Neuronal stem cell (in vitro differentiated cells): Measurements from ENCODE around the gene KRTAP29-1.

Experiments used
- DNase-seq: peaks from one replicate; pipeline ENCODE4 v3.0.0-alpha.2; 2013; ENCODE audit warnings: low spot score
- H2AFZ ChIP-seq: one replicate; pipeline ENCODE4 v1.6.1; 2013; ENCODE audit warnings: mild to moderate bottlenecking, low read length, inconsistent platforms
- H2AK5ac ChIP-seq: 2 replicates; pipeline ENCODE4 v1.6.1; 2013; ENCODE audit warnings: low read depth, mild to moderate bottlenecking, inconsistent platforms, low read length, moderate library complexity, mixed read lengths
- H2BK120ac ChIP-seq: 2 replicates; pipeline ENCODE4 v1.6.1; 2013; ENCODE audit warnings: low read depth, mild to moderate bottlenecking, inconsistent platforms, low read length, moderate library complexity, mixed read lengths
- H2BK12ac ChIP-seq: one replicate; pipeline ENCODE4 v1.6.1; 2013; ENCODE audit warnings: low read length, inconsistent platforms
- H2BK15ac ChIP-seq: 2 replicates; pipeline ENCODE4 v1.6.1; 2013; ENCODE audit warnings: mild to moderate bottlenecking, low read length, inconsistent platforms, mixed read lengths
- H2BK5ac ChIP-seq: one replicate; pipeline ENCODE4 v1.6.1; 2013; ENCODE audit warnings: inconsistent platforms, mild to moderate bottlenecking, low read length, moderate library complexity
- H3K14ac ChIP-seq: one replicate; pipeline ENCODE4 v1.6.1; 2013; ENCODE audit warnings: low read length, inconsistent platforms
- H3K18ac ChIP-seq: 2 replicates; pipeline ENCODE4 v1.6.1; 2013; ENCODE audit warnings: low read length, inconsistent platforms
- H3K23ac ChIP-seq: 2 replicates; pipeline ENCODE4 v1.6.1; 2013; ENCODE audit warnings: low read depth, mild to moderate bottlenecking, mixed read lengths, low read length, inconsistent platforms; ENCODE audit not compliant: poor library complexity
- H3K27ac ChIP-seq: replicated peaks from 3 replicates; pipeline ENCODE4 v1.5.1; 2013; ENCODE audit warnings: low read length, inconsistent platforms
- H3K27me3 ChIP-seq, 3 experiments: 2 replicates each; pipeline ENCODE4 v1.6.1; 2013; ENCODE audit warnings: low read length in 3 of 3, mild to moderate bottlenecking in 2 of 3, inconsistent platforms in 1 of 3, low read depth in 1 of 3, mixed read lengths in 1 of 3, moderate library complexity in 1 of 3; ENCODE audit not compliant: control insufficient read depth in 3 of 3, insufficient read depth in 3 of 3
- H3K36me3 ChIP-seq, 2 donors: replicated peaks in 1 of 2; 2 replicates each; pipeline ENCODE4 v1.6.1; 2013; ENCODE audit warnings: low read length in 2 of 2; ENCODE audit not compliant: control insufficient read depth in 2 of 2, insufficient read depth in 2 of 2
- H3K4ac ChIP-seq: 2 replicates; pipeline ENCODE4 v1.6.1; 2013; ENCODE audit warnings: inconsistent platforms, mild to moderate bottlenecking, low read length, moderate library complexity
- H3K4me1 ChIP-seq, 2 donors: 1 replicate in 1 of 2; 2 replicates in 1 of 2; pipeline ENCODE4 v1.6.1; 2013; ENCODE audit warnings: low read length in 2 of 2, low read depth in 1 of 2; ENCODE audit not compliant: control insufficient read depth in 2 of 2, insufficient read depth in 1 of 2
- H3K4me2 ChIP-seq: one replicate; pipeline ENCODE4 v1.6.1; 2013; ENCODE audit warnings: mild to moderate bottlenecking, low read length, inconsistent platforms; ENCODE audit not compliant: insufficient read depth, poor library complexity, severe bottlenecking
- H3K4me3 ChIP-seq, 2 donors: 2 replicates each; pipeline ENCODE4 v1.5.1; 2013; ENCODE audit warnings: low read length in 2 of 2, mild to moderate bottlenecking in 2 of 2, inconsistent platforms in 1 of 2, moderate library complexity in 1 of 2
- H3K79me1 ChIP-seq: one replicate; pipeline ENCODE4 v1.6.1; 2013; ENCODE audit warnings: low read depth, mild to moderate bottlenecking, inconsistent platforms, low read length, moderate library complexity
- H3K9ac ChIP-seq: one replicate; pipeline ENCODE4 v1.6.1; 2013; ENCODE audit warnings: mild to moderate bottlenecking, low read depth, low read length, inconsistent platforms; ENCODE audit not compliant: poor library complexity
- H3K9me3 ChIP-seq, 2 donors: replicated peaks in 1 of 2; 2 replicates each; pipeline versions ENCODE3 to v1.6.1; 2013; ENCODE audit warnings: low read length in 2 of 2, mild to moderate bottlenecking in 2 of 2, inconsistent platforms in 1 of 2, low read depth in 1 of 2, mixed read lengths in 1 of 2, moderate library complexity in 1 of 2; ENCODE audit not compliant: control insufficient read depth in 2 of 2, insufficient read depth in 1 of 2
- H4K8ac ChIP-seq: one replicate; pipeline ENCODE4 v1.6.1; 2013; ENCODE audit warnings: low read depth, mild to moderate bottlenecking, inconsistent platforms, low read length, moderate library complexity
- H4K91ac ChIP-seq: one replicate; pipeline ENCODE4 v1.6.1; 2013; ENCODE audit warnings: low read length, low read depth, mild to moderate bottlenecking, inconsistent platforms; ENCODE audit not compliant: poor library complexity
- WGBS, 2 donors: extraction: QIAGEN DNeasy Blood & Tissue Kit; methylation state at CpG; one replicate each; pipeline ENCODE4 v1.1.7; 2013; ENCODE audit warnings: missing lambda C conversion rate in 2 of 2, mixed read lengths in 1 of 2; ENCODE audit not compliant: insufficient read length in 2 of 2, insufficient replicate concordance in 1 of 2; ENCODE audit errors: extremely low coverage in 2 of 2; 5-methylcytosine and 5-hydroxymethylcytosine counted together

KRTAP29-1 gene

DNA sequence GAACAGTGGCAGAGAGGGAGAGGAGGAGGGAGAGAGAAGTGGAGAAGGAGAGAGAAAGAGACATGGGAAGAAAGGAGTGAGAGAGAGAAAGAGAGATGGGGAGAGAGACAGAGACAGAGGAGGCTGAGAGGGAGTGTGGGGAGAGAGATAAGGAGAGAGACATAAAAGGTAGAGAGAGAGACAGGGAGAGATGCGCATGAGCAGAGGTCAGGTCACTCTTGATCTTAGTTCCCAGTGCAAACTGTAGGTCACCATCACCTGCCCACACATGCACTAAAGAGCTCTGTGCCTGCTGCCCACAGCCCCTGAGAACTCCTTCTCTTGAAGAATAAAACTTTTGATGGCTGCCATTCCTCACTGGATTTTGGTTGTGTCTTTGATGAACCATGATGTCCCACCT, 33.1 kb upstream of the KRTAP29-1 start:
- H3K79me1 ChIP-seq: no peaks in the 10 kb centered on the region
- H4K8ac ChIP-seq: no peak overlapping the region
- H3K4me1 ChIP-seq: no peaks in the 10 kb centered on the region
- H3K9me3 ChIP-seq: no peaks in the 10 kb centered on the region
- peak overlapping the region; percentile 60 for H3K18ac ChIP-seq
- DNase-seq: no peak
- H2AFZ ChIP-seq: no peak overlapping the region
- no peaks in the 10 kb centered on the region for H3K27me3 ChIP-seq
- no peak overlapping the region for H3K27ac ChIP-seq
- no peak overlapping the region for H3K9ac ChIP-seq
- H3K36me3 ChIP-seq: no peaks in the 10 kb centered on the region
- no peak overlapping the region for H4K91ac ChIP-seq
- no peak overlapping the region for H3K4me3 ChIP-seq
- no peak overlapping the region for H2BK15ac ChIP-seq
- WGBS, 2 donors: no CpG with 5 or more reads among the region's 1 CpG
- no peak overlapping the region for H3K14ac ChIP-seq
- no peak overlapping the region for H2BK120ac ChIP-seq
- H2BK12ac ChIP-seq: no peak overlapping the region
- H3K4ac ChIP-seq: no peak overlapping the region
- H3K4me2 ChIP-seq: no peak overlapping the region
- no peak overlapping the region for H3K23ac ChIP-seq
- H2BK5ac ChIP-seq: no peak overlapping the region
- no peak overlapping the region for H2AK5ac ChIP-seq

DNA sequence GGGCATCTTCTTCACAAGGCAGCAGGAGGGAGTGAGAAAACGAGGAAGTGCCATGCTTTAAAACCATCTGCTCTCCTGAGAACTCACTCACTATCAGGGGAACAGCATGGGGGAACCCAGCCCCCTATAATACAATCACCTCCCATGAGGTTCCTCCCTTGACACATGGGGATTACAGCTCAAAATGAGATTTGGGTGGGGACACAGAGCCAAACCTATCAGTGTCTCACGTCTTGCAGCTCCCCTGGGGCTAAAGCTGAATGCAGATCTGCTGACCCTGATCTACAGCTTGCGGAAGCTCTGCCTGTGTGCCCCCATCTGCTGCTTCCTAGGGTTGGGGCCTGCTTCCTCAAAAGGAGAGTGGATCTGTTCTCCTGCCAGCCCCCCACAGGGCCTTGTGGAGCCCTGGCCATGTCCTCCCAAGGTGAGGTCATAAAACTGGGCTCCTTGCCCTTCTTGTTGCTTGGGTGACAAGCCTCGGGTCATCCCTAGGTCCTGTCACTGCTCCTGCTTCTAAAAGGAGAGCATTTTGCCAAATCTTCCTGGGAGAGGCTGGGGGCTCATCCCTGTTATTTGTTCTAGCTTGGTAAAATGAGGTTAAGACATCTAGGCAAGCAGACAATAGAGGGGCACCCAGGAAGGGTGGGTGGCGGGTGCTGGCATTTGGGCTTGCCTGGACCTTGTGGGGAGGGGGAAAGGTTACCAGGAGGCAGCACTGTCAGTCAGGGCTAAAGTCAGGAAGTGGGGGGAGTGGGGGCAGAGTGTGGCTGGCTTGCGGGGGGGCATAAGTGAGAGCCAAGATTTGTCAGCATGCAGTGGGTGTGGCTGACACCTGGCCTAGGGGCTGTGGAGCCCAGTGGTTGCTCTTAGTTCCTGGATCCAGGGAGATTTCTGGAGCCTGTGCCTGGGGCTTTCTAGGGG, 32.0 kb upstream of the KRTAP29-1 start:
- H2BK12ac ChIP-seq: no peak overlapping the region
- H3K79me1 ChIP-seq: no peaks in the 10 kb centered on the region
- no peak overlapping the region for H2AK5ac ChIP-seq
- H3K4ac ChIP-seq: no peak overlapping the region
- H3K23ac ChIP-seq: no peak overlapping the region
- peak overlapping the region; percentile 10 for H3K9ac ChIP-seq
- H2BK15ac ChIP-seq: no peak overlapping the region
- H3K4me1 ChIP-seq: no peaks in the 10 kb centered on the region
- no CpG with 5 or more reads among the region's 6 CpGs for WGBS, 2 donors
- peak overlapping the region; percentile 77 for H3K18ac ChIP-seq
- H4K8ac ChIP-seq: no peak overlapping the region
- no peak overlapping the region for H2BK5ac ChIP-seq
- no peak for DNase-seq
- H3K27me3 ChIP-seq: no peaks in the 10 kb centered on the region
- no peak overlapping the region for H3K4me2 ChIP-seq
- H2BK120ac ChIP-seq: no peak overlapping the region
- no peaks in the 10 kb centered on the region for H3K36me3 ChIP-seq
- H3K14ac ChIP-seq: no peak overlapping the region
- no peak overlapping the region for H2AFZ ChIP-seq
- no peaks in the 10 kb centered on the region for H3K9me3 ChIP-seq
- no peak overlapping the region for H3K4me3 ChIP-seq
- peak overlapping the region; percentile 68 for H4K91ac ChIP-seq
- no peak overlapping the region for H3K27ac ChIP-seq

DNA sequence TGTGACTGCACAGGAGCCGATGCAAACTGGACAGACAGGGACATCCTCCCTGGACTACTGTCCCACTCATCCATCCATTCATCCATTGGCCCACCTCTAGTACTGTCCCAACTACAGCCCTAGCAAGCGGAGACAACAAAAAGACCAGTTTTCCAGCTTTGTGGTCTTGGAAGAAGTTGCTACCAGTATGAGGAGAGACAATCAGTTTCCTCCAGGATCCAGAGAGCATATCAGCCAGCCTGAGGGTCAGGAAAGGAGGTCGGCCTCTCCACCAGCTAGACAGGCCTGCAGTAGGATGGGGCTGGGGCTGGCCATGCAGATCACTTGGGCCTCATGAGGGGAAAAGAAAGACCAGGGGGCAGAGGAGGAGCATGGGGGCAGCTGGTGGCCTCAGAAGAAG, 31.2 kb upstream of the KRTAP29-1 start:
- H4K8ac ChIP-seq: no peak overlapping the region
- no peak overlapping the region for H2BK120ac ChIP-seq
- no peak overlapping the region for H3K4ac ChIP-seq
- WGBS, 2 donors: no CpG with 5 or more reads among the region's 3 CpGs
- no peaks in the 10 kb centered on the region for H3K9me3 ChIP-seq
- DNase-seq: no peak
- H4K91ac ChIP-seq: no peak overlapping the region
- H2AFZ ChIP-seq: no peak overlapping the region
- H3K9ac ChIP-seq: no peak overlapping the region
- H2AK5ac ChIP-seq: peak overlapping the region; percentile 32
- no peaks in the 10 kb centered on the region for H3K36me3 ChIP-seq
- no peak overlapping the region for H3K4me3 ChIP-seq
- H3K23ac ChIP-seq: no peak overlapping the region
- H2BK5ac ChIP-seq: no peak overlapping the region
- H3K18ac ChIP-seq: no peak overlapping the region
- H3K4me1 ChIP-seq: no peaks in the 10 kb centered on the region
- no peak overlapping the region for H3K27ac ChIP-seq
- H3K14ac ChIP-seq: no peak overlapping the region
- no peaks in the 10 kb centered on the region for H3K27me3 ChIP-seq
- no peak overlapping the region for H3K4me2 ChIP-seq
- H2BK15ac ChIP-seq: no peak overlapping the region
- no peaks in the 10 kb centered on the region for H3K79me1 ChIP-seq
- no peak overlapping the region for H2BK12ac ChIP-seq

DNA sequence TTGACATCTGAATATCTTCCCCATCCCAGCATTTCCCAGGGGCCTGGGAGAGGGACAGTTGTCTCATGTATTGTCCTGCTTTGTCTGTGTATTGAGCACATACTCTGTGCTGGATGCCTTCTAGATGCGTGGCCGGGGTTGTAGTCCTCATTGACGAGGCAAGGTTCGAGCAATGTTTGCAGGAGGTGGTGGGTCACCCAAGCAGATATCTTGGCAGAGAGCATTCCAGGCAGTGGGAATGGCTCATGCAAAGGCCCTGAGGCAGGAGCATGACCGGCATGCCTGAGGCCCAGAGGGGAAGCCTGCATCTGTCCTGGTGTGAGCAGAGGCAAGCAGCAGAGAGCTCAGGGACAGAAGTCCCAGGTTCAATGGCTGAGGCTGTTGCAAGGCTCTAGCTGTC, 30.4 kb upstream of the KRTAP29-1 start:
- Histone ChIP-seq H2BK12ac (no peak overlapping the region), H3K4ac (no peak overlapping the region), H3K79me1 (no peaks in the 10 kb centered on the region), H3K18ac (peak overlapping the region; percentile 34), H3K36me3 (no peaks in the 10 kb centered on the region), H3K14ac (peak overlapping the region; percentile 28), H3K23ac (peak overlapping the region; percentile 25), H3K4me1 (no peaks in the 10 kb centered on the region), H2AFZ (no peak overlapping the region), H3K27me3 (no peaks in the 10 kb centered on the region), H2BK15ac (no peak overlapping the region), H3K4me2 (no peak overlapping the region), H2AK5ac (no peak overlapping the region), H4K91ac (peak overlapping the region; percentile 49), H3K27ac (no peak overlapping the region), H3K9ac (no peak overlapping the region), H2BK5ac (no peak overlapping the region), H4K8ac (no peak overlapping the region), H3K9me3 (no peaks in the 10 kb centered on the region), H3K4me3 (no peak overlapping the region), H2BK120ac (no peak overlapping the region)
- no peak for DNase-seq
- no CpG with 5 or more reads among the region's 5 CpGs for WGBS, 2 donors
